IgD-negative memory B cell (primary cell): ENCODE data around the gene VWA3B. TPM values are rescaled to one million over a fixed set of nuclear protein-coding genes. Genes with fewer than 3 reads are reported as not detected.

ENCODE experiments used
- H3K27ac Mint-ChIP-seq, 3 donors: one replicate each; pipeline ENCODE4 v1.8.0; 2020 to 2022; ENCODE audit warnings: mild to moderate bottlenecking in 3 of 3, mixed read lengths in 3 of 3, moderate library complexity in 1 of 3
- H3K27me3 Mint-ChIP-seq: one replicate; pipeline ENCODE4 v1.8.0; 2021; ENCODE audit warnings: mixed read lengths
- H3K36me3 Mint-ChIP-seq: one replicate; pipeline ENCODE4 v1.8.0; 2020; ENCODE audit warnings: mild to moderate bottlenecking, mixed read lengths
- H3K4me1 Mint-ChIP-seq, 3 donors: one replicate each; pipeline ENCODE4 v1.8.0; 2020 to 2022; ENCODE audit warnings: mixed read lengths in 3 of 3, mild to moderate bottlenecking in 1 of 3
- H3K4me3 Mint-ChIP-seq, 4 donors: one replicate each; pipeline ENCODE4 v1.8.0; 2020 to 2022; ENCODE audit warnings: mild to moderate bottlenecking in 4 of 4, mixed read lengths in 4 of 4, moderate library complexity in 3 of 4
- H3K9me3 Mint-ChIP-seq, 3 donors: one replicate each; pipeline ENCODE4 v1.8.0; 2020 to 2021; ENCODE audit warnings: mixed read lengths in 3 of 3, mild to moderate bottlenecking in 1 of 3
- polyA plus RNA-seq: library from polyadenylated mRNA; unstranded; fragments of 300-500 nt; fragmentation: Illumina TruSeq; gene quantifications from one replicate; pipeline ENCODE4 v1.2.3, GENCODE V29; 2021

Gene VWA3B
- polyA plus RNA-seq, 1 donor from 2014 or later = not detected

DNA sequence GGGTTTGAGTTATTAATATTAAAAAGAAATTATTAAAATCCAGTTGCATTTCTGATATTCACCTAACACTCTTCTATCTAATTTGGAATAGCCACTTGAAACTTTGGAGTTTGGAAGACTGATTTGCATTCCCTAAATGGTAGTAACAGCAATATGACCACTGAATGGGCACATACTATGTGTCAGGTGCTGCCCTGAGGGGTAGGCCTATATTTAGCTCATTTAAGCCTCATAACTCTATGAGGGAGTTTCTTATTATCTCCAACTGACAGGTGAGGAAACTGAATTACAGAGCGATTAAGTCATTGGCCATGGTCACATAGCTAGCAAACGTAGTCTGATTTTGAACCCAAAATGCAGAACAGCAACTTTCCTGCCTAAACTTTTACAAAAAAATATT lies 77.3 kb downstream of the VWA3B start:
- no peak overlapping the region for H3K4me3 Mint-ChIP-seq

DNA sequence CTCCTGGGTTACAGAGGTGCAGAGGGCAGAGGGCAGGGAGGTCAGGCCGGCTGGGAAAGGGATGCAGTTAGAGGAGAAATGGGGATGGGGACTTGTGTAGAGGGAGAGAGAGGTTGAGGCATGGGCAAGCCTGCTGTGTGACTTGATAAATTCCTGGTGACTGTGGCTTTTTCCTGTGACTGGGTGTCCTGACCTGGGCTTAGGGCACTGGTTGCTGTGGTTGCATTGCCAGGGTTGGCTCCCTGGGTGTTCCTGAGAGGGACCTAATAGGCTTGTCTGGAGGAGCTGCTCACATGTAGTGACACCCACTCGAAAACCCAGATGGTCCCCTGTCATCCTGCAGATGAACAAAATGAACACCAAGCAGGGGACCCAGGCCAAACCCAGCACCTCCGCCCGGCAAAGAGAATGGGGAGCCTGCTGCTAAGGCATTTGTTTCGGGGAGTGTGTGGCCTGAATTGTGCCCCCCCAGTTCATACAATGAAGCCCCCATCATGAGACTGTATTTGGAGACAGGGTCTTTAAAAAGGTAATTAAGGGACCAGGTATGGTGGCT lies 78.6 kb downstream of the VWA3B start:
- H3K27ac Mint-ChIP-seq = no peak overlapping the region
- H3K27me3 Mint-ChIP-seq = peaks cover 5% of the 10 kb centered on the region
- peaks cover 4% of the 10 kb centered on the region for H3K36me3 Mint-ChIP-seq

More for the DNA sequence above, 77.3 kb downstream of the VWA3B start:
- H3K27ac Mint-ChIP-seq = peak overlapping the region in 1 of 3 donors; percentile 57
- H3K9me3 Mint-ChIP-seq = no peaks in the 10 kb centered on the region
- no peaks in the 10 kb centered on the region for H3K4me1 Mint-ChIP-seq
- peaks cover 4% of the 10 kb centered on the region for H3K36me3 Mint-ChIP-seq
- peaks cover 5% of the 10 kb centered on the region for H3K27me3 Mint-ChIP-seq

DNA sequence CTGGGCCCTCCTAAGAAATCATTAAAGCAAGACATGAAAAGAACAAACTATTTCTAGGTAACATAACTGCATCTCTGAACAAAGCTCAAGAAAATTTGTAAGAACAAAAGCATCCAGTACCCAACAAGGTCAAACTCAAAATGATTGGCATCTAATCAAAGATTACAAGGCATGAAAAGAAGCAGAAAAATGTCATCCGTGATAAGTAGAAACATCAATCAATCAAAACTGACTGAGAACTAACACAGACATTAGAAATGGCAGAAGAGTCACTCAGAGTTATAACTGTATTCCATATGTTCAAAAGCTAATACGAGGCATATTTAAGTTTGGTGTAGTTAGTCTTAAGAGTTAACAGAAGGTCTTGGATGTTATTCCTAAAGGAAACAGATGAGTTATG lies 80.9 kb downstream of the VWA3B start:
- H3K27me3 Mint-ChIP-seq = peaks cover 5% of the 10 kb centered on the region

More for the DNA sequence above, 78.6 kb downstream of the VWA3B start:
- Mint-ChIP-seq H3K9me3 (peaks cover 0 to 2% (median 0%) of the 10 kb centered on the region in 3 donors), H3K4me1 (no peaks in the 10 kb centered on the region), H3K4me3 (no peak overlapping the region)

DNA sequence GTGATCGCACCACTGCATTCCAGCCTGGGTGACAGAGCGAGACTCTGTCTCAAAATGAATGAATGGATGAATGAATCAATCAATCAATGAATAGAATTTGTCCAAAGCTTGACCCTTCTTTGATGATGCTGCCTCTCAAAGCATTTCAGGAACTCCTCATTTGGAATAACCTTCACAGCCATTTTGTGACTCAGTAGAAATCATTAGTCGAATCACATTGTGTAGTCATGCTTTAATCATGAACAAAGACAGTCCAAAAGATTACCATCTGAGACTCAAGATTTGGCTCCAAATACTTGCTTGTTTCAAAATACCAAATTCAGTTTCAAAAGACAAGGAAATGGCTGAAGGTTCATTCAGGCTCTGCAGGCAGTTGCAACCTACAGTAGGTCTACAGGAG lies 83.1 kb downstream of the VWA3B start:
- peaks cover 0 to 2% (median 0%) of the 10 kb centered on the region in 3 donors for H3K9me3 Mint-ChIP-seq
- H3K4me3 Mint-ChIP-seq = no peak overlapping the region
- peaks cover 5% of the 10 kb centered on the region for H3K27me3 Mint-ChIP-seq
- peaks cover 3% of the 10 kb centered on the region for H3K36me3 Mint-ChIP-seq
- peaks cover 0 to under 1% (median 0%) of the 10 kb centered on the region in 3 donors for H3K4me1 Mint-ChIP-seq
- no peak overlapping the region for H3K27ac Mint-ChIP-seq

More for the DNA sequence above, 80.9 kb downstream of the VWA3B start:
- H3K4me1 Mint-ChIP-seq = no peaks in the 10 kb centered on the region
- H3K4me3 Mint-ChIP-seq = no peak overlapping the region
- peaks cover 0 to 2% (median 0%) of the 10 kb centered on the region in 3 donors for H3K9me3 Mint-ChIP-seq
- H3K36me3 Mint-ChIP-seq = peaks cover 4% of the 10 kb centered on the region
- no peak overlapping the region for H3K27ac Mint-ChIP-seq

DNA sequence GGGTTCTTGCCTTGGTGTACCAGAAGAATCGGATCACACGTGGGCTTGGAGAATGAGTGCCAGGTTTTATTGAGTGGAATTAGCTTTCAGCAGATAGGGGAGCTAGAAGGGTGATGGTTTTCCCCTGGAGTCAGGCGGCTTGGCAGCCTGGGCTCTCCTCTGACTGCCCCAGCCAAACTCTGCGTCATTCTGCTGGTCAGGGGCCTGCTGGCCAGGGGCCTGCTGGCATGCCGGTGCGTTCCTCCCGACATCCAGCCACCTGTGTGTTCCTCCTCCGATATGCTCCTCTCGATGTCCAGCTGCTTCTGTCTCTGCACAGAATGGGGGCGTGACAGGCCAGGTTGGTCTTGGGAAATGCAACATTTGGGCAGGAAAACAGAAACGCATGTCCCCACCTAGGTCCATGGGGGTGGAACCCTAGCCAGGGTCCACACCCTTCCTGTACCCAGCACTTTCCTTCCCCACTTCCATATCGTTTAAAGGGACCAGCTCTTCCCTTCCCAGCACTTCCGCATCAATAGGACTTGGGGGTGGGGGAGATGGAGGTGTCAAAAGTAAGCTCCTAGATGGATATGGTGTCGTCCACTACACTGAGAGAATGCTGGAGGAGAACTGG lies 85.3 kb downstream of the VWA3B start:
- no peak overlapping the region for H3K27ac Mint-ChIP-seq
- peaks cover 0 to 2% (median 0%) of the 10 kb centered on the region in 3 donors for H3K9me3 Mint-ChIP-seq
- no peak overlapping the region for H3K4me3 Mint-ChIP-seq
- peaks cover 6 to 9% (median 7%) of the 10 kb centered on the region in 3 donors for H3K4me1 Mint-ChIP-seq
- H3K27me3 Mint-ChIP-seq = no peaks in the 10 kb centered on the region
- H3K36me3 Mint-ChIP-seq = no peaks in the 10 kb centered on the region

DNA sequence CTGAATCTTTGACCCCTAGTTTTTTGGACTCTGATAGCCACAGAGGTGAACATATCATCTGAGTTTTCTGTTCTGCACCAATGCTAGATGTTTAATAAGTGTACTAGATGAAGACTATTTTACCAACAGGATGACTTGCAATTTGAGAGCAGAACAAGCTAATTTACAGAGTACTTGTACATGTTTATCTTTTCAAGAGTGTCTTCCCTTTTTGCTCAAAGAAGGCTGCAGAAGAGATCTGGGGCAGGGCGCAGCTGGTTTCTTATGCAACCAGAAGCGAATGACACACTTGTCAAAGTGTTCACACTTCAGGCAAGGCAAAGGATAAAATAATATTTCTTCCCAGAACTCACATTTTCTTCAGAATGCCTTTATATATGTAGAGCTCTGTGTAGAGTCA lies 86.0 kb downstream of the VWA3B start:
- Mint-ChIP-seq H3K36me3 (no peaks in the 10 kb centered on the region), H3K27ac (no peak overlapping the region), H3K4me3 (no peak overlapping the region), H3K4me1 (peaks cover 6 to 9% (median 7%) of the 10 kb centered on the region in 3 donors), H3K27me3 (peaks cover 2% of the 10 kb centered on the region), H3K9me3 (peaks cover 0 to 2% (median 0%) of the 10 kb centered on the region in 3 donors)

DNA sequence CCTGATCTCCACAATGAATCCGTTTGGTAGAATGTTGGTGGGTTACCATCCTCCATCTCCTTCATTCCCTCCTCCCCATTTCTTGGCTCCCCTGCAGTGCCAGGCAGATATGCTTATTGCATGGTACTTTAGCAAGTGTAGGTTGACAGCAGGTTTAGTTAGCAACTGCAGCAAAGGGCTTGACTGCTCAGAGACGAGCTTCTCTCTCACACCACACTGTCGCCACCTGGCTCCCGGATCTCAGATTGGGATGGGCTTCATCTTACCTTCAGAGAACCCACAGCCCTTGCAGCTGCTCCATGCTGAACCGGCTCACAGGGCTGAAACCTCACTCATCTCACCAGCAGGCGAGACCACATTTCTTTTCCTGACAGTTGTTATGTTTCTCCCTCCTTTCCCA lies 88.8 kb downstream of the VWA3B start:
- H3K4me3 Mint-ChIP-seq = no peak overlapping the region
- no peak overlapping the region for H3K27ac Mint-ChIP-seq
- peaks cover 2% of the 10 kb centered on the region for H3K27me3 Mint-ChIP-seq
- H3K36me3 Mint-ChIP-seq = no peaks in the 10 kb centered on the region
- H3K4me1 Mint-ChIP-seq = peaks cover 6 to 9% (median 9%) of the 10 kb centered on the region in 3 donors
- no peaks in the 10 kb centered on the region for H3K9me3 Mint-ChIP-seq

DNA sequence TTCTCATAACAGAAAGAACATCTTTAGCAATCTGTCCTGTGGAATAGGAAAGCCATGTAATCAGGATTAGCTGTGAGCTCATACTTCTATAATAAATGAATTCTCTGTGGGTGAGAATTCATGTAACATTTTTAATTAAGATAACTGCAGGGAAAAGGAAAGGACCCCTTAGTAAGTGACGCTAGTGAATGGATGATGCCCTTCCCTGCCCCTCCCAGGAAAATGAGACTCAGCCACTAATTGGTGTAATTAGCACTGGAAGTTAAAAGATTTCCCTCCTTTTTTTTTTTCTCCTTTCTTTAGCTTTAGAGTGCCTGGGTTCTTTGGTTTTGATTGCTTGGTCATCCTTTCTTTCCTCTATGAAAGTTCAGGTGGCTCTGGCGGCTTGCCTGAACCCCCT lies 90.3 kb downstream of the VWA3B start:
- no peak overlapping the region for H3K27ac Mint-ChIP-seq
- H3K36me3 Mint-ChIP-seq = no peaks in the 10 kb centered on the region
- peaks cover 6 to 12% (median 9%) of the 10 kb centered on the region in 3 donors for H3K4me1 Mint-ChIP-seq
- H3K4me3 Mint-ChIP-seq = no peak overlapping the region
- H3K27me3 Mint-ChIP-seq = peaks cover 6% of the 10 kb centered on the region
- H3K9me3 Mint-ChIP-seq = no peaks in the 10 kb centered on the region

DNA sequence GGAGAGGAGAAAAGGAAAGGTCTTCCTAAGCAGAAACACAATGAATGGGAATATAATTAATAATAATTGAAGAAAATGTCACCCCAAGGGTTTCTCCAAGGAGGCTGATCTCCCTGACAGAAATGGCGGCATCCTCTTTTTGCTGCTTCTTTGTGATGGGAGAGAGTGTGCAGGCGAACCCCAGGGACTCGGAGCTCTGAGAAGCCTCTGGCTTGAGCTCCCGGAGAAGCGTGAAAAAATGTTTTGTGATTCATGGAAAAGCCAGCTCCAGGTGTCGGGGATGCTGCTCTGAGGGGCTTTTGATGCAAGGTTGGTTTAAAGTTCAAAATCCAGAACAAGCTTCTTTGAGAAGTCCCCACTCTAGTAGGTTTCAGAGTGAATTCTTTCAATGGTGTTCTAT lies 91.0 kb downstream of the VWA3B start:
- Mint-ChIP-seq H3K9me3 (no peaks in the 10 kb centered on the region), H3K36me3 (no peaks in the 10 kb centered on the region), H3K27me3 (peaks cover 6% of the 10 kb centered on the region), H3K4me3 (no peak overlapping the region), H3K4me1 (peaks cover 6 to 12% (median 9%) of the 10 kb centered on the region in 3 donors), H3K27ac (no peak overlapping the region)

DNA sequence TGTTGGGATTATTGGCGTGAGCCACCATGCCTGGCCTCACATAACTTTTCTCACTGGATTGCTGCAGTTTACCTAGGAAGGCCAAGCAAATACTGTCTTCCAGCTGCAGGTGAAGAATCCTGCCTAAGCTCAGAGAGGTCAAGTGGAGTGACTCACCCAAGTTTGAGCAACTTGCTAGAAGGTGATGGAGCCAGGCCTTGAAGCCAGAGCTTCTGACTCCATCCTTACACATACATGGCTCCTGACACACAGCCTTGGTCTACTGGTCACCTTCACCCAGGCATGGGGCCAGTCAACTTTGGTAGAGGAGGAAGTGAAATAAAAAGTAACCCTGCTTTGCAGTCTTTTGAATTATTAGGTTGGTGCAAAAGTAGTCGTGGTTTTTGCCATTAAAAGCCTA lies 93.5 kb downstream of the VWA3B start:
- H3K4me1 Mint-ChIP-seq = peaks cover 4 to 9% (median 5%) of the 10 kb centered on the region in 3 donors
- no peaks in the 10 kb centered on the region for H3K36me3 Mint-ChIP-seq
- peak overlapping the region in 1 of 4 donors; percentile 17 for H3K4me3 Mint-ChIP-seq
- no peaks in the 10 kb centered on the region for H3K9me3 Mint-ChIP-seq
- peaks cover 6% of the 10 kb centered on the region for H3K27me3 Mint-ChIP-seq
- no peak overlapping the region for H3K27ac Mint-ChIP-seq

DNA sequence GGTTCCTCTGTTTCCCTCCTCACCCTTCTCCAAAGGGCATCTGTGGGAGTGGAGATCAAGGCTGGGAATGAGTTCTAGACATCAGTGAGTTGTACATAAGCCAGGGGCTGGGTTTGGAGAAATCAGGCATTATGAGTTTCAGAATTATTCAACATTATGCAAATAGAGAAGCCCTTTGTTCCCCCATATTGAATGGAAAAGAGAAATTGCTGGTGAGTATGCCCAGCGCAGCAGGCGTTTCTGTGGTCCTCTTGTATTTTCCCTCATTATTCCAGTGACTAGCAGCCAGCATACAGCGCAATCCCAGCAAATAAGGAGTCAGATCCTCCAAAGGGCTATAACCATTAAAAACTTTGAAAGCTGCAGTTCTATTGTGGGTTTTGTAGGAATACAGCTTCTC lies 94.4 kb downstream of the VWA3B start:
- Mint-ChIP-seq H3K4me3 (no peak overlapping the region), H3K27ac (no peak overlapping the region), H3K27me3 (peaks cover 6% of the 10 kb centered on the region), H3K9me3 (no peaks in the 10 kb centered on the region), H3K4me1 (peaks cover 0 to 6% (median 0%) of the 10 kb centered on the region in 3 donors), H3K36me3 (no peaks in the 10 kb centered on the region)

DNA sequence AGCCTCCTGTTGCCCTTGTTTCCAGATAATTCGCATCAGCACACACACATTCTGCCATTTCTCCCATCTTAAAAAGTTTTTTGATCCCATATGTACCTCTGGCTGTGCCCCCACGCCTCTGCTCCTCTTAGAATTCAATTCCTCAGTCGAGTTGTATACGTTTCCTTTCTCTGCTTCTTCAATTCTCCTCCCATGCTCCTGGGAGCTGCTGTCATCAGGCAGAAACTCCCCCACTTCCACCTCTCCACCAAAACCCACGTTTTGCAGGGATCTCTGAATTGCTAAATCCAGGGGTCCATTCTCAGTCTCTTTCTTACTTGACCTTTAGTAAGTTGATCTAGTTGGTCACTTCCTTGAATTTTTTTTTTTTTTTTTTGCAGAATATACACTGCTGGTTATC lies 98.8 kb downstream of the VWA3B start:
- no peak overlapping the region for H3K27ac Mint-ChIP-seq
- H3K9me3 Mint-ChIP-seq = no peaks in the 10 kb centered on the region
- H3K36me3 Mint-ChIP-seq = no peaks in the 10 kb centered on the region
- peaks cover 4% of the 10 kb centered on the region for H3K27me3 Mint-ChIP-seq
- H3K4me1 Mint-ChIP-seq = peaks cover 0 to 3% (median 0%) of the 10 kb centered on the region in 3 donors
- no peak overlapping the region for H3K4me3 Mint-ChIP-seq

DNA sequence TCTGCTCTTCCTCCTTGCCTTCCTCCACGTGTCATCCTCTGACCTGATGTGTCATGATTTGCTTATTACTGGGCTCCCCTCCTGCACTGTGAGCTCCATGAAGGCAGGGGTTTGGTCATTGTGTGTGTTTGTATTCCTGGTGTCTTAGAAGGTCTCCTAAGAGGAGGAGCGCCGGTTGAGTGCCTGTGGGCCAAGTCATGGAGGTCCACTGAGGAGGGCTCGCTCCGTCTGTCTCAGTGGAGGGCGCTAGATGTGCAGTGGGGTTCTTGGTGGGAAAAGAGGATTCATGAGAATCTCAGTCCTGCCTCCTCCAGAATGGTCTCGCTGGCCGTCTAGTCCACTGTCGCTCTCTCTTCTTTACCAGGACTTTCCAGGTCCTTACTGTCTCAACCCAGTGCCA lies 100.2 kb downstream of the VWA3B start:
- Mint-ChIP-seq H3K27me3 (no peaks in the 10 kb centered on the region), H3K4me3 (no peak overlapping the region), H3K27ac (no peak overlapping the region), H3K9me3 (no peaks in the 10 kb centered on the region), H3K36me3 (no peaks in the 10 kb centered on the region), H3K4me1 (no peaks in the 10 kb centered on the region)

DNA sequence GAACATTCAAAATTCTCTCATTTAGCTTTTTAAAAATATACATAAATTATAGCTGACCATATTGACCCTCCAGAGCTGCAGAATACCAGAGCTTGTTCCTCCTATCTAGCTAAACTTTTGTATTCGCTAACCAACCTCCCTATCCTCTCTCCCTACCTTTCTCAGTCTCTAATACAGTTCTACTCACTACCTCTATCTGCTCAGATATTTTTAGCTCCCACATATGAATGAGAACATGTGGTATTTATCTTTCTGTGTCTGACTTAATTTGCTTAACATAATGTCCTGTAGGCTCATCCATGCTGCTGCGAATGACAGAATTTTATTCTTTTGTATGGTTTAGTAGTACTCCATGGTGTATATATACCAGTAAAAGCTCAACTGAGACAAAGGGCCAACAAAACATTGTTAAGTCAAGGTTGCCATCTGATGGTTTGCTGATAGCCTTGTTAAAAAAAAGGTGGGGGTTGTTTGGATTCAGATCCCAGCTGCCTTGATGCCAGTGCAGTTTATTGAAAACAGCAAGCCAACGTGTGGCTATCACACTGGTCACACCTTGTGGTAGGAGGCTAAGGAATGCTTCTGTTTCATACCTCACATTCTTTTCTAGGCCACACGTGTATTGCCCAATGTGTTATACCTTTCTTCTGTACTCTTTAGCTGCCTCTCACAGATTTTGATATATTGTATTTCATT lies 101.5 kb downstream of the VWA3B start:
- H3K4me3 Mint-ChIP-seq = no peak overlapping the region
- no peaks in the 10 kb centered on the region for H3K9me3 Mint-ChIP-seq
- H3K36me3 Mint-ChIP-seq = peaks cover 2% of the 10 kb centered on the region
- no peak overlapping the region for H3K27ac Mint-ChIP-seq
- no peaks in the 10 kb centered on the region for H3K4me1 Mint-ChIP-seq
- no peaks in the 10 kb centered on the region for H3K27me3 Mint-ChIP-seq

DNA sequence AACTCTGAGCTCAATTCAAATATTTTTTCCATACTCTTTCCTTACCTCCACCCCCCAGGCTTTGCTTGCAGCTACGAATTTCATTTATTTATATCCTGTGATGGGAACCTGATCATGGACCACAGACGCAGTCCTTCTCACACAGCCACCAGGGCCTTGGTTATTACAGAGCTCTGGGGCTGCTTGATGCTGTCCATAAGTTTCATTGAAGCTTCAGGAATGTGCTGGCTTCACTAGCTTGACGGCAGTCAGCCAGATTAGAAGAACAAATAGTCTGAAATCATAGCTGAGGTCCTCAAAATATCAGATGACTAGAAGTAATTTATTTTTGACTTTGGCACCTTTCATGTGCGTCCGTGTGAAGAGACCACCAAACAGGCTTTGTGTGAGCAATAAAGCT lies 104.9 kb downstream of the VWA3B start:
- H3K4me3 Mint-ChIP-seq = no peak overlapping the region
- no peaks in the 10 kb centered on the region for H3K9me3 Mint-ChIP-seq

More for the DNA sequence above, 104.9 kb downstream of the VWA3B start:
- Mint-ChIP-seq H3K27me3 (peaks cover 4% of the 10 kb centered on the region), H3K27ac (no peak overlapping the region), H3K36me3 (peaks cover 2% of the 10 kb centered on the region), H3K4me1 (no peaks in the 10 kb centered on the region)
